T-helper 9 cell (primary cell): ENCODE measurements around the gene RASSF6.
"Not testable (repeated sequence)": the region's sequence is repeated elsewhere in the genome, so short reads cannot be mapped to it uniquely, and the experiment has no call there.

Experiments used
- DNase-seq: peaks from one replicate; pipeline ENCODE4 v3.0.0-alpha.2; 2020

RASSF6 gene

DNA sequence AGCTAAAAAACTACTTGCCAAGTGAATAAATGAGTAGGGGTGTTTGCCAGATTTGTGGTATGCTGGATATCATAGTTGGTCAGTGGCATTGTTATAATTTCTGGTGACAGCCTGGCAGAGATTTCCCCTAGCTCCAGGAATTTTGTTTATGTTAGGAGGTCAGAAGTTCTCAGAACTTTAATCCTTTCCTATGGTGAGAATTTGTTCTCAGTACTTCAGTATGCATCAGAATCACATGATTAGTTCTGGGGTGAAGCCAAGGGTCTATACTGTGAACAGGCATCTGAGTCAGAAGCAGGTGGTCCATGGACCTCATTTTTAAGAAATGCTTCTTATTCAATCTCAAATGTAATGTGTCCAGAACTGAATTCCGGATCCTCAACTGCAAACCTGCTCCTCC lies 10.5 kb downstream of the RASSF6 start:
- DNase-seq: no peak

DNA sequence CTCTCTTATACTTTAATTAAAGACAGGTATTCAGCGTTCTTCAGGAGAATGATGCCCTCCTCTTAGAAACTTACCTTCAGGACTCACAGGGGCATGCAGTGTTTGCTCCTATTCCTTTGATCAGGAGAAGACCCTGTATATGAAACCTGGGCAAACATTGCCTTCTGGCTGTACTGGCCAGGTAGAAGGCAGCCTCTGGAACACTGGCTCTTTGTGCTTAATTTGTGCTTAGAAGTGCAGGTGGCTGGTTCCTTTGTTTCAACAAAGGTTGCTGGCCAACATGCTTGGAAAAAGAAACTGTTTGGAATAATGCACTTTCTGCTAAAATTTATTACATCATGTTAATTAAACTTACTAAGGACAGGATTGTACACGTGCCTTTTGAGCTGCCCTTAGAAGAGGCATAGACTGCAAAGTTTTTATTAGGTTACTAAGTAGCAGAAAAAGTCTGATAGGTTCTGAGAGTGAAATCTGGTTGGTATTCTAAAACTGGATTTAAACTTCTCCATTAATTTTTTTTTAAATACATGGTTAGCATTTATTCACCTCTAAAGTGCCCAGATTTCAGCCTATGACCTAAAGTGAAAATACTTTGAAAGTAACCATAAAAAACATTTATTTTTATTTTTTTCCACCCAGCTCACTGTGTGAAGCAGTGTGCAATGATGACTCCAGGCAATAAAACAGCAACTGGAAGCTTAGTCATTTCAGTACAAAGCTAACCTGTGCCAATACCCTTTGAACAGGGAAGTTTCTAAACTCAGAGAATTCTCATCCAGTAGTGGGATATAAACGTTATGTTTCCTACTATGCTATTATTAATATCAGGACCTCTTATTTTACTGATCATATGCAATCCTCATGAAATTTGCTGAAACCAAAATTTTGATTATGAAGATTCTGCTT lies 11.3 kb downstream of the RASSF6 start:
- DNase-seq: no peak

DNA sequence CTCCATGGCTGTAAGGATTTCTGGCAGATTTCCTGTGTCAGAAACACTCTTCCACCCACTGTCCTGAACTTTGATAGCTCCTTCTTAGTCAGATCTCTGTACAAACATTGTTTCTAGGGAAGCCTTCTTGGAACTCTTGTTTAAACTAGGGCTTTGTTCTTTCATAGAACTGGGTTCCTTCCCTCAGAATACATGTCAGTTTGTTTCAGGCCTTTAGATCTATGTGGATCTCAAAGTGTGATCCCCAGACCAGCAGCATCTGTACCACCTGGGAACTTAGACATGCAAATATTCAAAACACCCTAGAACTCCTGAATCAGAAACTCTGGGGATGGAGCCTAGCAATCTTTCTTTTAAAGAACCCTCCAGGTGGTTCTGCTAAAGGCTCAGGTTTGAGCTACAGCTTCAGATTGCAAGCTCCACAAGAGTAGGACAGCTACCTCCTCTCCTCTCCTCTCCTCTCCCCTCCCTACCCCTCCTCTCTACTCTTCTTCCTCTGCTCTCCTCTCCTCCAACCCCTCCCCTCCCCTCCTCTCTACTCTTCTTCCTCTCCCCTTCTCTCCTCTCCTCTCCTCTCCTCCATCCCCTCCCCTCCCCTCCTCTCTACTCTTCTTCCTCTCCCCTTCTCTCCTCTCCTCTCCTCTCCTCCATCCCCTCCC lies 12.7 kb downstream of the RASSF6 start:
- no peak for DNase-seq

DNA sequence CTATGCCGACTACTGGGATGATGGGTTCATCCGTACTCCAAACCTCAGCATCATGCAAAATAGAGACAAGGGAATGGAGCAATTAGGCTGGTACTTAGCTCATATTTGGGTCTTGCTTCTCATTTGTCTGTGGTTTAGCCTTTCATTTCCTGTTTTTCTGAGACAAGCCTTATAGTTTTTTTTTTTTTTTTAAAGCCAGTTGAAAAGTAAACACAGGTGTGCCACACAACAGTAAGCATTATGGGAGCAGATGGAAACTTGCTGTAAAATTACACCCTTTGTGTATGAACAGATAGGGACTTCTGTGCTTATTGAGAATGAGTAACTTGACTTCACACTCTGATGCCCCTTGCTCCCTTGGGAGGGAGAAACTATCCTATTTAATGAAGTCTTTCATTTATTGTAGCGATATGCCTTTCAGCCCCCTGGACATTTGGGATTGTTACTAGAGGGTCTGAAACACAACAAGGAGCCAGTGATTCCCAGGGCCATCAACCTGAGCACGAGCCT lies 13.7 kb downstream of the RASSF6 start:
- no peak for DNase-seq

DNA sequence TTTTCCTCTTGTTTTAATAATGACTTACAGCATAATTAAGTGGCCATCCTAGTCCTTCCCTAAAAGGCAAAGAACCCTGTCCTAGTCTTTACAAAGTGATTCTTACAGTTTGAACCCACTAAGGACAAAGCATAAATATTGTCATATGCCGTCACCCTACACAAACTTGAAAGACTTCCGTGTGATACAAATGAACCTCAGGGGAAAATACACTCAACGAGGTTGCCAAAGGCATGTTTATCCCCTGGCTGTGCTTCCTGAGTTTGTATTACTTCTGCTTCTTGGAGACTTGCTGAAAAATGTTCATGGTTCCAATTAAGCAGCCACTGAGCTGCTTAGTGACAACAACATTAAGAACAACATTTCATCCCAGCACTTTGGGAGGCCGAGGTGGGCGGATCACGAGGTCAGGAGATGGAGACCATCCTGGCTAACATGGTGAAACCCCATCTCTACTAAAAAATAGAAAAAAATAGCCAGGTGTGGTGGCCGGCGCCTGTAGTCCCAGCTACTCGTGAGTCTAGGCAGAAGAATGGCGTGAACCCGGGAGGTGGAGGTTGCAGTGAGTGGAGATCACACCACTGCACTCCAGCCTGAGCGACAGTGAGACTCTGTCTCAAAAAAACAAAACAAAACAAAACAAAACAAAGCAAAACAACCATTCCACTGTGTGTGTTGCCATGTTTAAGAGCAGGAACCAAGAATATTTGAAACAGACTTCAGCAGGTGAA lies 16.2 kb downstream of the RASSF6 start:
- no peak for DNase-seq

DNA sequence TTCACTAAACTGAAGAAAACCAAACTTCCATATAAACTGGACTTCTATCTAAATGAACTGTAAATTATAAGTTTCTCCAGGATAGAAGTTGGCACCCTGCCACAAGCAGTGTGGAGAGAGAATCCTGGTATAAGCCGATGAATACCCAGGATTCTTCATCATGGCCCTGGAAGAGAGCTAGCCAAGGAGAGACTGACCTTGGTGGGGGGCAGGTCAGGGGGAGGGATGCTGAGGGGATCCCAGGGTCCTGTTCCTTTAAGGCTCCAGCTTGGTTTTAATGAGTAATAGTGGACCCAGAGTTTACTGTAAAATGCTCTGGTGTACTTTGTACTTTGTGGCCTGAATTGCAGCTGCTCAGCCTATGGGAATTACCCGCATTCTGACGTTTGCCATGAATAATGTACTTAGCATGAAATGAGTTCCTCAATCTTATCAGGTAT lies 16.9 kb downstream of the RASSF6 start:
- no peak for DNase-seq

DNA sequence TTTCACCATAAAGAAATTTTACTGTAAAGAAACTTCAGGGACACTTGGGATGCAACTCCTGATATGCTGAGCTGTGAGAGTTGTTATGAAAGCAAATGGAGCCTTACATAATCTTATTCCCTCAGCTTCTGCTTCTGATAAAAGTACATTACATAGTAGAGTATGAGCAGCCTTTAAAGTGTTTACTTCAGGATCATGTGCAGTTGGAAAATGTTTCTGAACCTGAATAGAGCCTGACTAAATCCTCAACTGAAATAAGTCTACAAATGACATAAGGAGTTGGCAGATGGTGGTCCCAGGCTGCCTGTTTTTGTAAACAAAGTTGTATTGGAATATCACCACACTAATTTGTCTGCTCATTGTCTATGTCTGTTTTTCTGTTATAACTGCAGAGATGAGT lies 19.3 kb downstream of the RASSF6 start:
- DNase-seq: no peak

DNA sequence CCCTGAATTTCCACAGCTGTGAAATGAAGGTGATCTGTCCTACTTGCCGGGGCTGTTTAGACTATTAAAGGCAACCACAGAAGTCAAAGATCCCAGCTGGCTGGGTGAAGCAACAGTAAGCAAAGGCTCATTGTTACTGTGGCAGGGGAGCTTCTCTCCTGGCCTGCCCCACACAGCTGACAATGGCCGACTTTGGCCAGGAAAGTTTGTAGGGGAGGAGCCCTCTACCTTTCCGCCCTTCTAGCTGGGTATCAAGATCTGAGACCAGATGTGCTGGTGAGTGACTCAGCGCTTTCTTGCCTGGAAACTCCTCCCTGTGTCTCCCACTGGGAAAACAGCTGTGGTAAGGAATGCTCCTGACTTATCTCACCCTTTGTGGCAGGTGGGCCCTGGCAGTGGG lies 21.1 kb downstream of the RASSF6 start:
- DNase-seq: no peak

DNA sequence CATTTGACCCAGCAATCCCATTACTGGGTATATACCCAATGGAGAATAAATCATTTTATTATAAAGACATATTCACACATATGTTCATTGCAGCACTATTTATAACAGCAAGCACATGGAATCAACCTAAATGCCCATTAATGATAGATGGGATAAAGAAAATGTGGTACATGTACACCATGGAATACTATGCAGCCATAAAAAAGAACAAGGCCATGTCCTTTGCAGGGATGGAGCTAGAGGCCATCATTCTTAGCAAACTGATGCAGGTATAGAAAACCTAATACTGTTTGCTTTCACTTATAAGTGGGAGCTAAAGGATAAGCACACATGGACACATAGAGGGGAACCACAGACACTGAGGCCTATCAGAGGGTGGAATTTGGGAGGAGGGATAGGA lies 22.6 kb downstream of the RASSF6 start:
- DNase-seq: no peak

DNA sequence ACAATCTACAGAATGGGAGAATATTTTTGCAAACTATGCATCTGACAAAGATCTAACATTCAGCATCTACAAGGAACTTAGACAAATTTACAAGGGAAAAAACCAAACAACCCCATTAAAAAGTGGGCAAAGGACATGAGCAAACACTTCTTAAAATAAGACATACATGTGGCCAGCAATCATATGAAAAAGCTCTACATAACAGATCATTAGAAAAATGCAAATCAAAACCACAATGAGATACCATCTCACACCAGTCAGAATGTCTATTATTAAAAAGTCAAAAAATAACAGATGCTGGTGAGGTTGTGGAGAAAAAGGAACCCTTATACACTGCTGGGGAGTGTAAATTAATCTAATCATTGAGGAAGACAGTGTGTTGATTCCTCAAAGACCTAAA lies 23.1 kb downstream of the RASSF6 start:
- DNase-seq: not testable (repeated sequence)

DNA sequence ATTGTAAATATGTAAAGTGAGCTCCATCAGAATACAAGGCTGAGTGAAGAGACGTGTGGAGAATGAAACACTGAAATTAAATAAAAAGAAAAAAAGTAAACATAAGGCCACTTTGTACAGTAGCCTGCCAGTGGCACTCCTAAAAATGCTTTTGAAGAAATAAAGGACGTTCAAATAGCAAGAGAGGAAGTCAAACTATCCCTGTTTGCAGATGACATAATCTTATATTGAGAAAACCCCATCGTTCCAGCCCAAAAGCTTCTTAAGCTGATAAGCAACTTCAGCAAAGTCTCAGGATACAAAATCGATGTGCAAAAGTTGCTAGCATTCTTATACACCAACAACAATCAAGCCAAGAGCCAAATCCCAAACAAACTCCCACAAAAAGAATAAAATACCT lies 24.2 kb downstream of the RASSF6 start:
- no peak for DNase-seq

DNA sequence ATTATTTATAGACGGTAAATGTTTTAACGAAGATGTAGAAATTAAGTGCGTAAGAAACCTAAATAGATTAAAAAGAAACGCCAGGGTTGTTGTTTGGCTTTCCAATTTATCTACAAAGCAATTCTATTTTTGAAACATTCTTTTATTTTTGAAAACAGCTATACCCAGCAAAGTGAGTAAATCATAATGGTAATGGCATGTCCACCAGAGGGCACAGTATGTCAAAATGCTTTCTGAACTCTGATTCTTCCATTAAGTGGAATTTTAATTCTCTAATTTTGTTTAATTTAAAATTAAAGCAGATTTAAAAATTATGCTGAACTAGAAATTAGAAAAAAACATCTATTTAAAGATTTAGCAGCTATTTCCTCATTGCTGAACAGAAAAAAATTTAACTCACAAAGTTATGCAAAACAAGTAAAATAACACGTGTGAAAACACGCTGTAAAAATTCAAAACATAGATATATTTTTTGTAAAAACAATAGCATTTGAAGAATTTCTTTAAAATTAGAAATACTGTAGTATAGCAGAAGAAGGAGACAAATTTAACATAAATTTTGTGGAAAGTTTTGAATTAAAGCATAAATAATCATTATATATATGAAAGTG lies 26.5 kb downstream of the RASSF6 start:
- no peak for DNase-seq

DNA sequence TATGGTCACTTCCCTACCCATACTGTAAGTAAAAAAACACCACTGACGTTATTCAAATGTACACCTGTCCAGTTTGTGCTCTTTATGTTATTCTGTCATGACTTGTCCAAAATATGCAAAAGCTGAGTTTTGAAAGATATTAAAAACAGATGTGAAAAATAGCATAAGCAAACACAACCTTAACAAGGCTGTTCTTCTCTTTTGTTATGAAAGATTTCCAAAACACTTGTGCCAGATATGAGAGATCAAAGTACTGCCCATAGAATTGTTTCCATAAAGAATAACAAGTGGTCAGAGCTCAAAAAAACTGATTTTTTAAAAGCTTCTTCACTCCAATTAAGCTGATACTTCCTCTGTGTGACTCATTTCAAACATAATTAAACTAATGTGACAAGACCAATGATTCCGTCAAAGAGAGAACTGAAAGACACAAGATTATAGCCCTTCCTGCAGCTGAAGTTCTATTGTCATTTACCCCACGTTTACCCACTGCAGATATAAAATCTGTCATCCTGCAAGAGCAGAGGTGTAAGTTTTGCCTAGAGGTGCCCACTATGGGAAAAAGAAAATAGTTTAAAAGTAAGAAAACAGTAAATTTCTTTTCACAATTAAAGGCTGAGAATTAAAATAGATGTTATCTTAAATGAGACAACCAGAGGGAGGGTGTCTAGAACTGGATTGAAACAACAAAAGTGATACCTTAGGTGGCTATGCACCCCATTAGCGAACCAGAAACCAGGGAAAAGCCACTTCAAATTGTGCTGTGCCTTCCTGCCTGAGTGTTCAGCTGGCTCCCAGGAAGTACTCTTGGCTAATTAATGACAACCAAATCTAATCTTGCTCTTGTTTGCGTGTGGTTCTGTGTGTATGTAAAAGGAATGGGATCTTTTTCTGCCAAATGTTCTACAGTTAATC lies 30.1 kb downstream of the RASSF6 start:
- no peak for DNase-seq

DNA sequence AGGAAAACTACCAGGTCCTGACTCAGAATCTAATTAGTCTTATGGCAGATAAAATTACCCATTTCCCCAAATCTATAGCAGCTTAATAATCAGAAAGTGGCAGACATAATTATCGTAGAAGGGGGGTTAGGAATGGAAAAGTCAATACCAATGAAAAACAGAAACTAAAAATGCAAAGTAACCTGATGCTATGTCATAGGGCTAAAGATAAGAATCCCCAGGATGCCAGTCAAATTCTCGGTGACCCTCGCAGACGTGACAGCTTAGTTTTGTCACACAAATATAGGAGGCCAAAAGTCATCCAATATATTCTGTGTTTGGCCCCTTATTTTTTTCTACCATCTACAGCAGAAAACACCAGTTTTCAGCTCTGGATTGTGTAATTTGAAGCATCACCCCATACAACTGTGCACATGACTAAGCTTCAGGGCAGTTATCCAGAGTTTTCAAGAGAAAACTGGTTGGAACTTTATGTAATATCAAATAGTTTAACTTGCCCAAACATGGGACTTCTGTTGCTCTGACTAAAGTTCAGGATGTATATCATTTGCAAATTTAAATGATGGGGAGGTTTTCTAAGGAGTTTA lies 30.9 kb downstream of the RASSF6 start:
- DNase-seq: no peak

DNA sequence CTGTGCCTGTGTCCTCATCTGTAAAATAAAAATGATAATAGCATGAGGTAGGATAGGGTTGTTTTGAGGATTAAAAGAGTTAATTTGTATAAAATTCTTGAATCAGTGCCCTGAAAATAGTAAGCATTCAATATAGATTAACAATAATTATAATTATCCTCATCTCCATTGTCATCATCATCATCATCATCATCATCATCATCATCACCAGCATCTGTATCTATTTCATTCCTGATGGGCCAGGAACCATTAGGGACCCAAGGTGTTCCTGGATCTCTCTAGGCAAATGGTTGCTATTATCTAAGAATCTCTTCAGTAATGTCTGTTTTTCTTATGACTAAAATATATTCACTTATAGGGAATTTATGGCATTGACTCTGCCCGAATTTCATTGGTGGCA lies 31.6 kb downstream of the RASSF6 start:
- no peak for DNase-seq

DNA sequence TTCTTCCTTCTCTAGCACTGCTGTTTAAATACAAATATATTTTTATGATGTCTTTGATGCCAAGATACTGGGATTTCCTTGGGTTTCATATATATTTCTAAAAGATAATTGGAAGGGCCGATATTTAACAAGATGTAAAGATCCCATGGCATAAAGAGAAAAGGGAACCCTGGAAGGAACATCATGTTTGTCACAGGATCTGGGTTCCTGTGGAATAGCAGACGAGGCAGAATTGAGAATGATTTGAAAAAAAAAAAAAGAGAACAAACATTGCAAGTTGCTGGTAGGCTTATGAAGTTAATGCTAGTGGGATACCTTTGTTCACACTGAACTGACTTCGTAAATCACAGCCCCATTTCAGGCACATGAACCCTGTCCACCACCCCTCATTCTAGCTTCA lies 33.6 kb downstream of the RASSF6 start:
- DNase-seq: no peak

DNA sequence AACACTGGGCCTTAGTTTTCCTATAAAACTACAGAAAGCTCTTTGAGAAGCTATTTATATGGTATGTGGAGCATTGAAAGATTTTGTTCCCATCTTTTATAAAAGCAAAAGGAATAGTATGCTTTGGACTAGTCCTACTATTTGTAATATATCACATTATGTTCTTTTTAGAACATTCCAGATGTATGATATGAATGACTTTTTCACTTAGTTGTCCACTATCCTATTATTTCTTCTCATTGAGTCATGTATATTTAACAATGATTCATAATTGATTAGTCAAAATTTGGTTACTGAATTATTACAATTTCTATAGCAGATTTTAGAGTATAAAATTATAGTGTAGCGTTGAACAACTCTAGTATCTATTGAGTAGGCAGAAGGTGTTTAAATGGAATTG lies 34.2 kb downstream of the RASSF6 start:
- DNase-seq: no peak

DNA sequence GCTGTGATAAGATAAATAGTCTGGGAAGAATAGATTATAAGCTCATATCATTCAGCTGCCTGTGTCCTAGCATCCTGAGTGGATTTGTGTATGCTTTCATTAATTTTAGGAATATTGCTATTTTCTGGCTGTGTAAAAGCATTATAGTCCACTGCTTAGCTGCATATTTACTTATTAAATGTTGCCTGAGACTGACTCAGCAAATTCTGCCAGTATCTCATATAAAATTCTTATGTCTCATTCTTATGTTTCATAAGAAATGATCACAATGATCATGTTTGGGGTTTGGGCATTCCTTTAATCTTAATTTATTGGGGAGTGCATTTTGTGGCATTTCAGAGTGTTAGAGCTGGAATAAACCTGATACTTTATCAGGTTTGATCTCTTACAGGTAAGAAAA lies 34.9 kb downstream of the RASSF6 start:
- DNase-seq: no peak

DNA sequence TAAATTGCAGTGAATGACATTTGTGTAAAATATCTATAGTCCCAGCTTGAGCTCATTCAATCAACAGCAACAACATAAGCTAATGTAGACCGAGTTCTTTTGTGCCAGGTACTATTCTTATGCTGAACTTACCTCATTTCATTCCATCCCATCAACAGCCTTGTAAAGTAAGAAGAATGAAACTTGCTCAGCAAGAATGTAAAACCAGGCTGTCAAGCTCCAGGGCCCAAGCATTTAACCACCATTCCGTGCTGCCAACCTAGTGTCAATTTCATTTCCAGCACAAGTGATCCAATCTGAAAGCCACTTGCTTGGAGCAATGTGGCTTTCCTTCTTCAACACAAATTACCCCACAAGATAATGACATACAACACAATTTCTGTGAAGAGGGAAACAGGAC lies 36.6 kb downstream of the RASSF6 start:
- no peak for DNase-seq

DNA sequence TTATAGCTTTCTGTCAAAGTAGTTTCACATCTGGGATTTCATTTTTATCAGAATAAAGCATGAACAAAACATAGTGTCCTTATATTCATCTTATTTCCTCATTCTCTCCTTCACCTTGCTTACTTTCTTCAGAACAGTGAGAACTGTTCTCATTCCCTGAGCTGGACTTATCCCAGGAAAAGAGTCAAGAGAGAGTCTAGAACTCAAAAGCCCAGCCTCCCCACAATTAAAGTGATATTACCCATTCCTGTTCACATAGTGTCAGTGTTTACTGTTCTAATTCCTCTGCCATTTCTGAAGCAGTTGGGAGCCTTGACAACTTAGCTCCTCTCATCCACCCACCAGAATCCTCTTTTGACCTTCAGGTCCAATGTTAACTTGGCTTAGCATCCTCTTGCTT lies 42.9 kb downstream of the RASSF6 start:
- no peak for DNase-seq

DNA sequence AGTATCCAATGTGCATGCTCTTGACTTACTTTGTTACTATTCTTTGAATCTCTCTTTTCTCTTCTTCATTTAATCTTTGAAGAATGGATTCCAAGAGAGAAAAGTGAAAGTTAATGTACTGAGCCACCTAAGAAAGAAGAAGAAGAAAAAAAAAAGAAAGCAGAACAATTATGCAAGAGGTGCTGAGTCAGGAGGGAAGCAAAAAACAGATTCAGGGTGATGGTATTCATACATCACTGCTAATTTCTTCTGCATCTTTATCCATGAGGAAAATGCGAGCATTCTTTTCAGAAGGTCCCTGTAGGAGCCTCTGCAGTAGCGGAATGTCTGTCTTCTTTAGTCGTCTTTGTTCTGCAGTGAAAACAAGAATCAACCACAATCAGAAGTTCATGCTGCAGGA lies 43.9 kb downstream of the RASSF6 start:
- DNase-seq: no peak

DNA sequence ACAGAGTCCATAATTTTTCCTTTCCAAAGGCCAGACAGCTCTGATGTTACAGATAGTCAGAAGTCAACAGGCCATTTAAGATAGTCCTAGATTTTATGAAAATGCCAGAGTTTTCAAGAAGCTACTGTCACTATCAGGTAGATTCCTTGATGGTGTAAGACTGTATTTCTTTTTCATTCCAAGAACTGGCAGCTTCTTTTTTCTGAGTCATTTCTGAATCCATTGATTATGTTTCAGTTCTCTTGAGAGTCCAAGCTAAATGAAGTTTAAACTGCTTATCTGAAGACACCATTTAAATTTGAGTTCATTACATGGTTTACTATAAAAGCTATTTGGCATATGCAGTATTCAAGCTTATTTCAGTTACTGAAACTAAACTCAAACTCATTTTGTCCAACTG lies 44.6 kb downstream of the RASSF6 start:
- DNase-seq: no peak
